ENCODE data around the gene STAB2.

The STAB2 gene

DNA sequence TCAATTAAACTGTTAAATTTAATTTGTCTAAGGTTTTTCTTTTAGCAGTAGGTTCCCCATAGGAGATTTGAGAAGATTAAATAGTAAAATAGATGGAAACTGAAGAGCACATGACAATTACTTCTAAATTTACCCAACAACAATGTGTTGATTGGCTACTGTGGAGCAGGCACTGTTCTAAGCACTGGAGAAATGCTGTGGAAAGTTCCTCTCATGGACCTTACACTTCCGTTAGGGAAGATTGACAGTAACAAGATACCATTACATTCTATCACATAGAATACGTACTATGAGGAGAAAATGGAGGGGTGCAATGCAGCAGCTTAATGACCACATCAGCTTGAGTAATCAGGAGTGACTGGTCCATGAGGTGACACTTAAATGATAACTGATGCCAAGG, 8.1 kb upstream of the STAB2 start:
- H3K9ac ChIP-seq (ENCODE audit: low read depth in 1 of 2, low read length in 2 of 2) = no peak overlapping the region
- peaks cover 0 to 2% of the 10 kb centered on the region in 2 donors for H3K27me3 ChIP-seq (ENCODE audit: control insufficient read depth in 1 of 2, insufficient read depth in 2 of 2, low read length in 2 of 2)
- no peaks in the 10 kb centered on the region for H3K9me3 ChIP-seq (ENCODE audit: control insufficient read depth in 1 of 2, low read length in 2 of 2)
- H3K27ac ChIP-seq (ENCODE audit: low read depth, low read length) = no peak overlapping the region
- no peaks in the 10 kb centered on the region for H3K36me3 ChIP-seq (ENCODE audit: control insufficient read depth in 1 of 2, insufficient read depth in 2 of 2, low read length in 2 of 2)
- peaks cover 0 to 4% of the 10 kb centered on the region in 2 donors for H3K4me1 ChIP-seq (ENCODE audit: control insufficient read depth in 1 of 2, insufficient read depth in 2 of 2, low read length in 2 of 2)
- no peak overlapping the region for H3K4me3 ChIP-seq (ENCODE audit: low read depth in 1 of 2, low read length in 2 of 2)

GRCh38 chr12:103580026-103580425, 7.0 kb upstream of the STAB2 start:
- Histone ChIP-seq H3K27ac (ENCODE audit: low read depth, low read length) (no peak overlapping the region), H3K9ac (ENCODE audit: low read depth in 1 of 2, low read length in 2 of 2) (no peak overlapping the region), H3K27me3 (ENCODE audit: control insufficient read depth in 1 of 2, insufficient read depth in 2 of 2, low read length in 2 of 2) (peaks cover 0 to 2% of the 10 kb centered on the region in 2 donors), H3K4me3 (ENCODE audit: low read depth in 1 of 2, low read length in 2 of 2) (no peak overlapping the region), H3K36me3 (ENCODE audit: control insufficient read depth in 1 of 2, insufficient read depth in 2 of 2, low read length in 2 of 2) (no peaks in the 10 kb centered on the region), H3K4me1 (ENCODE audit: control insufficient read depth in 1 of 2, insufficient read depth in 2 of 2, low read length in 2 of 2) (peaks cover 0 to 4% of the 10 kb centered on the region in 2 donors), H3K9me3 (ENCODE audit: control insufficient read depth in 1 of 2, low read length in 2 of 2) (no peaks in the 10 kb centered on the region)

DNA sequence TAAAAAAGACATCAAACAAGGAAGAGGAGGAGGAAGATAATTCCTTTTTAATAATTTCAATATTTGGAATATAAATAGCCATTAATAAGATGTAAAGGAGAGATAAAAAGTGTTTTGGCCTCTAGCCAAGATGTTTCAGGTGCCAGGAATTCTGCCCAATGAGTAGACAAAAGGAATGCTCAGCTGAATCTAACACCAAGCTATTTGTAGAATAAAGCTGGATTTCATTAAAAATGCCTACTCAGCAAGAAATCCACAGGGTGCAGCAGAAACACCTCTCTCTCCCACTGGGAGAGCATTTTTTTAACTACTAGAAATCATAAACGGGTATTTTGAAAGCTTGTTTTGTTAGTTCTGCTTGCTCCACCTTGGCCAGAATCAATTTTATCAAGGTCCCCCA, 4.1 kb upstream of the STAB2 start:
- peaks cover 0 to 2% of the 10 kb centered on the region in 2 donors for H3K27me3 ChIP-seq (ENCODE audit: control insufficient read depth in 1 of 2, insufficient read depth in 2 of 2, low read length in 2 of 2)
- H3K9ac ChIP-seq (ENCODE audit: low read depth in 1 of 2, low read length in 2 of 2) = no peak overlapping the region
- no peaks in the 10 kb centered on the region for H3K9me3 ChIP-seq (ENCODE audit: control insufficient read depth in 1 of 2, low read length in 2 of 2)
- H3K4me3 ChIP-seq (ENCODE audit: low read depth in 1 of 2, low read length in 2 of 2) = no peak overlapping the region
- no peaks in the 10 kb centered on the region for H3K36me3 ChIP-seq (ENCODE audit: control insufficient read depth in 1 of 2, insufficient read depth in 2 of 2, low read length in 2 of 2)
- H3K27ac ChIP-seq (ENCODE audit: low read depth, low read length) = no peak overlapping the region
- no peaks in the 10 kb centered on the region for H3K4me1 ChIP-seq (ENCODE audit: control insufficient read depth in 1 of 2, insufficient read depth in 2 of 2, low read length in 2 of 2)

GRCh38 chr12:103586132-103586531, 941 bp upstream of the STAB2 start:
- no peak overlapping the region for H3K9ac ChIP-seq (ENCODE audit: low read depth in 1 of 2, low read length in 2 of 2)
- no peaks in the 10 kb centered on the region for H3K36me3 ChIP-seq (ENCODE audit: control insufficient read depth in 1 of 2, insufficient read depth in 2 of 2, low read length in 2 of 2)
- H3K27ac ChIP-seq (ENCODE audit: low read depth, low read length) = no peak overlapping the region
- H3K27me3 ChIP-seq (ENCODE audit: control insufficient read depth in 1 of 2, insufficient read depth in 2 of 2, low read length in 2 of 2) = no peaks in the 10 kb centered on the region
- H3K9me3 ChIP-seq (ENCODE audit: control insufficient read depth in 1 of 2, low read length in 2 of 2) = no peaks in the 10 kb centered on the region
- H3K4me1 ChIP-seq (ENCODE audit: control insufficient read depth in 1 of 2, insufficient read depth in 2 of 2, low read length in 2 of 2) = no peaks in the 10 kb centered on the region
- no peak overlapping the region for H3K4me3 ChIP-seq (ENCODE audit: low read depth in 1 of 2, low read length in 2 of 2)

- Histone ChIP-seq H3K36me3 (ENCODE audit: control insufficient read depth in 1 of 2, insufficient read depth in 2 of 2, low read length in 2 of 2) (no peaks in the 10 kb centered on the region), H3K9ac (ENCODE audit: low read depth in 1 of 2, low read length in 2 of 2) (no peak overlapping the region), H3K4me1 (ENCODE audit: control insufficient read depth in 1 of 2, insufficient read depth in 2 of 2, low read length in 2 of 2) (no peaks in the 10 kb centered on the region), H3K9me3 (ENCODE audit: control insufficient read depth in 1 of 2, low read length in 2 of 2) (no peaks in the 10 kb centered on the region), H3K27ac (ENCODE audit: low read depth, low read length) (no peak overlapping the region), H3K4me3 (ENCODE audit: low read depth in 1 of 2, low read length in 2 of 2) (no peak overlapping the region), H3K27me3 (ENCODE audit: control insufficient read depth in 1 of 2, insufficient read depth in 2 of 2, low read length in 2 of 2) (no peaks in the 10 kb centered on the region)
Observed at GRCh38 chr12:103588680-103589079, 1.6 kb downstream of the STAB2 start.

DNA sequence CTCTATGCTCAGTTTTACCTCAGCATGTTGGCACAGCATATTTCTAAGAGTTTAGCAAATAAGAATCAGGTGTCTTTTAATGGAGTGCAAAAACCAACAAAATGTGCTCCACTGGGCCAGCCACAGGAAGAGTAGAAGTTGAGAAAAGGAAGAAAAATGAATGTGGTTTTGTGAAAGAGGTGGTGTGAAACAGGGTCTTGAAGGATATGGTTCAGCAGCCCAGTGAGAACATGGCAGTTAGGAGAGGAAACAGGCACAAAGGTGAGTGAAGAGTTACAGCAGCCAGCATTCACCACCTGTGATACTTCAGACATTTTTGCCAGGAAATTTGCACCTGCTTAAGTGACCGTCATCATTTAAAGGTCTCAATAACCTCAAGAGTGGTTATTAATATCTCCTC, 2.4 kb downstream of the STAB2 start:
- H3K27me3 ChIP-seq (ENCODE audit: control insufficient read depth in 1 of 2, insufficient read depth in 2 of 2, low read length in 2 of 2) = no peaks in the 10 kb centered on the region
- no peak overlapping the region for H3K9ac ChIP-seq (ENCODE audit: low read depth in 1 of 2, low read length in 2 of 2)

DNA sequence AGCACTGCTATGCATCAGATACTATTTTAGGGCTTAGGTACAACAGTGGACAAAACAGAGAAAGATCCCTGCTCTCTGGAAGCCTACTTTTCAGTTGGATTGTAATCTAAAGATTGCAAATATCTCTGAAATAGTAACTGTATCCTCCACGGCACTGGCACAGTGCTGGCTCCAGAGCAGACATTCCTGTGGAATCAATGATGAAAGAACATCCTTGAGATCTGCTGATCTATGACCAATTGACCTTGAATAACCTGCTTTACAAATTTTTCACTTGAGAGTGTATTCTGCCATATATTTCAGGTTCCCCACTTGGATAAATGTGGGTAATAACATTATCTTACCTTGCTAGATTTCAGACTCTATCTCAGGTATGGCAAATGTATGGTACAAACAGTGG, 3.2 kb downstream of the STAB2 start:
- H3K36me3 ChIP-seq (ENCODE audit: control insufficient read depth in 1 of 2, insufficient read depth in 2 of 2, low read length in 2 of 2) = no peaks in the 10 kb centered on the region
- H3K27ac ChIP-seq (ENCODE audit: low read depth, low read length) = no peak overlapping the region
- H3K9me3 ChIP-seq (ENCODE audit: control insufficient read depth in 1 of 2, low read length in 2 of 2) = no peaks in the 10 kb centered on the region
- H3K9ac ChIP-seq (ENCODE audit: low read depth in 1 of 2, low read length in 2 of 2) = no peak overlapping the region
- H3K27me3 ChIP-seq (ENCODE audit: control insufficient read depth in 1 of 2, insufficient read depth in 2 of 2, low read length in 2 of 2) = no peaks in the 10 kb centered on the region
- H3K4me3 ChIP-seq (ENCODE audit: low read depth in 1 of 2, low read length in 2 of 2) = no peak overlapping the region
- H3K4me1 ChIP-seq (ENCODE audit: control insufficient read depth in 1 of 2, insufficient read depth in 2 of 2, low read length in 2 of 2) = no peaks in the 10 kb centered on the region

More for the DNA sequence above, 2.4 kb downstream of the STAB2 start:
- Histone ChIP-seq H3K4me3 (ENCODE audit: low read depth in 1 of 2, low read length in 2 of 2) (no peak overlapping the region), H3K9me3 (ENCODE audit: control insufficient read depth in 1 of 2, low read length in 2 of 2) (no peaks in the 10 kb centered on the region), H3K27ac (ENCODE audit: low read depth, low read length) (no peak overlapping the region), H3K4me1 (ENCODE audit: control insufficient read depth in 1 of 2, insufficient read depth in 2 of 2, low read length in 2 of 2) (no peaks in the 10 kb centered on the region), H3K36me3 (ENCODE audit: control insufficient read depth in 1 of 2, insufficient read depth in 2 of 2, low read length in 2 of 2) (no peaks in the 10 kb centered on the region)

DNA sequence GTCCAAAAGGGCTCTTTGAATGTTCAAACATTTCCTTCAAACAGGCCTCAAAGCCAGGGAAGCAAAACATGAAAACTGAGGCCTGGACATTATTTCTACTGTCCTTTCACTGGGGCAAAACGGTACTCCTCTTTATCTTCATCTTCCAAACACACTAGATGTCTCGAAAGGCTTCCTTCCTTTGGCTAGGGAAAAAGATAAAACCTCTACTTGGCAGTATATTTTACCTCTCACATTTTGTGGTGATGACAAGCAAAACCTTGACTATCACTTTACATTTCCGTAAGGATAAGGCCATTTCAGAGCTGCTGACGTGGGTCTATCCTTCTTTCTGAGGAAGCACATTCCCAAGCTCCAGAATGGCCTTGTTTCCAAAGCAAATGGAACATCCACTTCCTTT, 9.9 kb downstream of the STAB2 start:
- Histone ChIP-seq H3K27me3 (ENCODE audit: control insufficient read depth in 1 of 2, insufficient read depth in 2 of 2, low read length in 2 of 2) (no peaks in the 10 kb centered on the region), H3K27ac (ENCODE audit: low read depth, low read length) (no peak overlapping the region), H3K9ac (ENCODE audit: low read depth in 1 of 2, low read length in 2 of 2) (no peak overlapping the region), H3K36me3 (ENCODE audit: control insufficient read depth in 1 of 2, insufficient read depth in 2 of 2, low read length in 2 of 2) (no peaks in the 10 kb centered on the region), H3K9me3 (ENCODE audit: control insufficient read depth in 1 of 2, low read length in 2 of 2) (no peaks in the 10 kb centered on the region), H3K4me1 (ENCODE audit: control insufficient read depth in 1 of 2, insufficient read depth in 2 of 2, low read length in 2 of 2) (no peaks in the 10 kb centered on the region), H3K4me3 (ENCODE audit: low read depth in 1 of 2, low read length in 2 of 2) (no peak overlapping the region)

GRCh38 chr12:103599274-103599673, 12.2 kb downstream of the STAB2 start:
- Histone ChIP-seq H3K4me1 (ENCODE audit: control insufficient read depth in 1 of 2, insufficient read depth in 2 of 2, low read length in 2 of 2) (no peaks in the 10 kb centered on the region), H3K27ac (ENCODE audit: low read depth, low read length) (no peak overlapping the region), H3K4me3 (ENCODE audit: low read depth in 1 of 2, low read length in 2 of 2) (no peak overlapping the region), H3K36me3 (ENCODE audit: control insufficient read depth in 1 of 2, insufficient read depth in 2 of 2, low read length in 2 of 2) (no peaks in the 10 kb centered on the region), H3K27me3 (ENCODE audit: control insufficient read depth in 1 of 2, insufficient read depth in 2 of 2, low read length in 2 of 2) (no peaks in the 10 kb centered on the region), H3K9me3 (ENCODE audit: control insufficient read depth in 1 of 2, low read length in 2 of 2) (no peaks in the 10 kb centered on the region), H3K9ac (ENCODE audit: low read depth in 1 of 2, low read length in 2 of 2) (no peak overlapping the region)

DNA sequence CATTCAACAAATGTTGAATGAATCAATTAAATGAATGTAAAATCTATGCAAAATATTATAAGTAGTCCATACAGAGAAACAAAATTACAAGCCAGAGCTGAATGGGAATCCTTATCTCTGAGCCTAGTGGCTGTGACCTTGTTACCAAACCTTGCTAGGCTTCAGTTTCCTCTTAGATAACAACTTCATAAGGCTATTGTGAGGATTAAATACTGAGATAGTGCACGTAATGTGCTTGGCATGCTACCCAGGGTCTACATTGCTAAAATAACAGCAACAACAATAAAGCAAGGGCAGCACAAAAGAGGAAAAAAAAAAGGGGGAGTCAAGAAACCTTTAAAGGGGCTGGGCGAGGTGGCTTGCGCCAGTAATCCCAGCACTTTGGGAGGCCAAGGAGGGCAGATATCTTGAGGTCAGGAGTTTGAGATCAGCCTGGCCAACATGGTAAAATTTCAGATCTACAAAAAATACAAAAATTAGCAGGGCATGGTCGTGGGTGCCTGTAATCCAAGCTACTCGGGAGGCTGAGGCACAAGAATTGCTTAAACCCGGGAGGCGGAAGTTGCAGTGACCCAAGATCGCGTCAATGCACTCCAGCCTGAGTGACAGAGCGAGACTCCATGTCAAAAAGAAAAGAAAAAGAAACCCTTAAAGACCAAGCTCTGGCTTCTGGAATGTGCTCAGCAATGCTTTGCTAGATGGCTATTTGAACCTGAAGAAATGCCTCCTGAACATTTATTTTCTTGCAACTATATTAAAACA, 14.1 kb downstream of the STAB2 start:
- no peak overlapping the region for H3K27ac ChIP-seq (ENCODE audit: low read depth, low read length)
- no peaks in the 10 kb centered on the region for H3K27me3 ChIP-seq (ENCODE audit: control insufficient read depth in 1 of 2, insufficient read depth in 2 of 2, low read length in 2 of 2)
- H3K36me3 ChIP-seq (ENCODE audit: control insufficient read depth in 1 of 2, insufficient read depth in 2 of 2, low read length in 2 of 2) = no peaks in the 10 kb centered on the region
- H3K4me3 ChIP-seq (ENCODE audit: low read depth in 1 of 2, low read length in 2 of 2) = no peak overlapping the region
- no peaks in the 10 kb centered on the region for H3K9me3 ChIP-seq (ENCODE audit: control insufficient read depth in 1 of 2, low read length in 2 of 2)
- H3K4me1 ChIP-seq (ENCODE audit: control insufficient read depth in 1 of 2, insufficient read depth in 2 of 2, low read length in 2 of 2) = no peaks in the 10 kb centered on the region
- H3K9ac ChIP-seq (ENCODE audit: low read depth in 1 of 2, low read length in 2 of 2) = no peak overlapping the region

Measured in duodenal mucosa (tissue), 2 donors.